CD14-positive monocyte (primary cell): Measurements from ENCODE around the gene ABCA3. TPM values are rescaled to one million over a fixed set of nuclear protein-coding genes. Genes with fewer than 3 reads are reported as not detected.

Experiments
- DNase-seq, 3 donors: peaks; one replicate each; pipeline ENCODE4 v3.0.0-alpha.2; 2011 to 2022
- H2AFZ ChIP-seq: 2 replicates; pipeline ENCODE4 v1.6.0; 2012; ENCODE audit warnings: mild to moderate bottlenecking, low read depth, low read length, inconsistent platforms; ENCODE audit not compliant: insufficient read depth, poor library complexity, severe bottlenecking
- H3K27ac ChIP-seq, 2 donors: 1 replicate in 1 of 2; 2 replicates in 1 of 2; pipeline ENCODE4 v1.5.1; 2012 to 2013; ENCODE audit warnings: low read length in 2 of 2, control low read depth in 1 of 2, inconsistent platforms in 1 of 2, low read depth in 1 of 2, mild to moderate bottlenecking in 1 of 2
- H3K27me3 ChIP-seq, 2 donors: one replicate each; pipeline versions ENCODE4 v1.6.0 to v1.6.1; 2011 to 2013; ENCODE audit warnings: low read length in 2 of 2; ENCODE audit not compliant: control insufficient read depth in 2 of 2, insufficient read depth in 2 of 2
- H3K36me3 ChIP-seq, 2 donors: replicated peaks in 1 of 2; 1 replicate in 1 of 2; 2 replicates in 1 of 2; pipeline versions ENCODE4 v1.5.1 to v1.6.1; 2012 to 2013; ENCODE audit warnings: low read length in 2 of 2, control low read depth in 1 of 2, inconsistent platforms in 1 of 2, mild to moderate bottlenecking in 1 of 2; ENCODE audit not compliant: insufficient read depth in 2 of 2, control insufficient read depth in 1 of 2
- H3K4me1 ChIP-seq, 2 donors: 1 replicate in 1 of 2; 2 replicates in 1 of 2; pipeline versions ENCODE4 v1.5.1 to v1.6.1; 2012 to 2013; ENCODE audit warnings: low read length in 2 of 2, control low read depth in 1 of 2, inconsistent platforms in 1 of 2, mild to moderate bottlenecking in 1 of 2, moderate library complexity in 1 of 2; ENCODE audit not compliant: insufficient read depth in 2 of 2, control insufficient read depth in 1 of 2
- H3K4me2 ChIP-seq: replicated peaks from 2 replicates; pipeline ENCODE3; 2012; ENCODE audit warnings: low read length, moderate library complexity, mild to moderate bottlenecking; ENCODE audit not compliant: poor library complexity, severe bottlenecking; ENCODE audit errors: extremely low read depth
- H3K4me3 ChIP-seq, 3 experiments: fragments of 200-600 bp in 1 of 3; sonication (generic) in 1 of 3; replicated peaks in 1 of 3; 1 replicate in 2 of 3; 2 replicates in 1 of 3; pipeline ENCODE4 v1.5.1; 2011 to 2013; ENCODE audit warnings: low read length in 3 of 3, mild to moderate bottlenecking in 3 of 3, control low read depth in 2 of 3, low read depth in 2 of 3, inconsistent platforms in 1 of 3, moderate library complexity in 1 of 3
- H3K79me2 ChIP-seq: 2 replicates; pipeline ENCODE4 v1.6.0; 2012; ENCODE audit warnings: mild to moderate bottlenecking, control low read depth, inconsistent platforms, low read length, moderate library complexity; ENCODE audit not compliant: insufficient read depth
- H3K9ac ChIP-seq: 2 replicates; pipeline ENCODE4 v1.6.0; 2017; ENCODE audit warnings: low read length, mild to moderate bottlenecking; ENCODE audit not compliant: insufficient read depth, poor library complexity, severe bottlenecking
- H3K9me3 ChIP-seq, 2 donors: replicated peaks in 1 of 2; 1 replicate in 1 of 2; 2 replicates in 1 of 2; pipeline versions ENCODE4 v1.5.1 to v1.6.1; 2012 to 2013; ENCODE audit warnings: low read length in 2 of 2, control low read depth in 1 of 2; ENCODE audit not compliant: control insufficient read depth in 1 of 2, insufficient read depth in 1 of 2
- H4K20me1 ChIP-seq: 2 replicates; pipeline ENCODE4 v1.6.0; 2012; ENCODE audit warnings: mild to moderate bottlenecking, low read length, control low read depth, moderate library complexity; ENCODE audit not compliant: insufficient read depth
- H3K27ac Mint-ChIP-seq, 7 donors: one replicate each; pipeline ENCODE4 v1.8.0; 2020; ENCODE audit warnings: mild to moderate bottlenecking in 7 of 7, mixed read lengths in 7 of 7, moderate library complexity in 6 of 7, inconsistent platforms in 2 of 7
- H3K27me3 Mint-ChIP-seq, 3 donors: one replicate each; pipeline ENCODE4 v1.8.0; 2021 to 2022; ENCODE audit warnings: low read depth in 3 of 3, mild to moderate bottlenecking in 3 of 3, mixed read lengths in 3 of 3, moderate library complexity in 3 of 3, inconsistent platforms in 1 of 3
- H3K36me3 Mint-ChIP-seq, 2 donors: one replicate each; pipeline ENCODE4 v1.8.0; 2020; ENCODE audit warnings: mixed read lengths in 2 of 2, inconsistent platforms in 1 of 2, mild to moderate bottlenecking in 1 of 2
- H3K4me1 Mint-ChIP-seq: one replicate; pipeline ENCODE4 v1.8.0; 2020; ENCODE audit warnings: mild to moderate bottlenecking, mixed read lengths
- H3K4me3 Mint-ChIP-seq, 2 donors: one replicate each; pipeline ENCODE4 v1.8.0; 2020; ENCODE audit warnings: mild to moderate bottlenecking in 2 of 2, mixed read lengths in 2 of 2, moderate library complexity in 1 of 2
- H3K9me3 Mint-ChIP-seq, 7 donors: one replicate each; pipeline ENCODE4 v1.8.0; 2020 to 2022; ENCODE audit warnings: mixed read lengths in 7 of 7, mild to moderate bottlenecking in 6 of 7, moderate library complexity in 6 of 7, inconsistent platforms in 2 of 7
- WGBS: methylation state at CpG from one replicate; pipeline ENCODE4 v1.1.5; 2013; ENCODE audit warnings: missing lambda C conversion rate; ENCODE audit not compliant: insufficient coverage; 5-methylcytosine and 5-hydroxymethylcytosine counted together
- intact Hi-C, 2 donors: fragments of 100-400 bp; cut with micrococcal nuclease; formaldehyde crosslinking; loops; one replicate each; pipeline versions ENCODE4 v1.15.0 to v1.15.1; 2023
- polyA plus RNA-seq, 3 donors: library from polyadenylated mRNA; depleted of rRNA in 1 of 3; unstranded in 2 of 3; stranded (reverse) in 1 of 3; fragments of 300-500 nt in 2 of 3; fragments of >200 nt in 1 of 3; fragmentation: Illumina TruSeq in 2 of 3; gene quantifications; 1 replicate in 2 of 3; 2 replicates in 1 of 3; pipeline ENCODE4 v1.2.3, GENCODE V29; 2012 to 2021
- TF ChIP-seq, protein P1 (sequence below): fragments of 200-600 bp; IDR thresholded peaks from one replicate; pipeline ENCODE4 v1.8.0; 2022; ENCODE audit warnings: antibody characterized with exemption, mild to moderate bottlenecking

Gene ABCA3
- polyA plus RNA-seq, 3 donors: 0.06 to 1.2 (median 0.68) TPM

- H3K79me2 ChIP-seq: no peaks in the 10 kb centered on the region
- H3K36me3 Mint-ChIP-seq: no peaks in the 10 kb centered on the region
- intact Hi-C loops: no loop called here
- H4K20me1 ChIP-seq: no peaks in the 10 kb centered on the region
- no peak overlapping the region for H3K27ac ChIP-seq
- H3K27me3 ChIP-seq: peaks cover 6 to 14% of the 10 kb centered on the region in 2 donors
- no peak overlapping the region for H3K4me3 Mint-ChIP-seq
- no peaks in the 10 kb centered on the region for H3K4me1 Mint-ChIP-seq
- no peak for DNase-seq
- no peaks in the 10 kb centered on the region for H3K36me3 ChIP-seq
- H3K9me3 ChIP-seq: no peaks in the 10 kb centered on the region
- no peaks in the 10 kb centered on the region for H3K9me3 Mint-ChIP-seq
- whole genome bisulfite sequencing: 84% methylated on average over 2 of the region's 4 CpGs
- H3K27ac Mint-ChIP-seq: no peak overlapping the region
- H3K4me3 ChIP-seq: no peak overlapping the region
- TF ChIP-seq, protein P1, sequence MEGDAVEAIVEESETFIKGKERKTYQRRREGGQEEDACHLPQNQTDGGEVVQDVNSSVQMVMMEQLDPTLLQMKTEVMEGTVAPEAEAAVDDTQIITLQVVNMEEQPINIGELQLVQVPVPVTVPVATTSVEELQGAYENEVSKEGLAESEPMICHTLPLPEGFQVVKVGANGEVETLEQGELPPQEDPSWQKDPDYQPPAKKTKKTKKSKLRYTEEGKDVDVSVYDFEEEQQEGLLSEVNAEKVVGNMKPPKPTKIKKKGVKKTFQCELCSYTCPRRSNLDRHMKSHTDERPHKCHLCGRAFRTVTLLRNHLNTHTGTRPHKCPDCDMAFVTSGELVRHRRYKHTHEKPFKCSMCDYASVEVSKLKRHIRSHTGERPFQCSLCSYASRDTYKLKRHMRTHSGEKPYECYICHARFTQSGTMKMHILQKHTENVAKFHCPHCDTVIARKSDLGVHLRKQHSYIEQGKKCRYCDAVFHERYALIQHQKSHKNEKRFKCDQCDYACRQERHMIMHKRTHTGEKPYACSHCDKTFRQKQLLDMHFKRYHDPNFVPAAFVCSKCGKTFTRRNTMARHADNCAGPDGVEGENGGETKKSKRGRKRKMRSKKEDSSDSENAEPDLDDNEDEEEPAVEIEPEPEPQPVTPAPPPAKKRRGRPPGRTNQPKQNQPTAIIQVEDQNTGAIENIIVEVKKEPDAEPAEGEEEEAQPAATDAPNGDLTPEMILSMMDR: no peak
- no peak overlapping the region for H3K9ac ChIP-seq
- peaks cover 11 to 13% (median 12%) of the 10 kb centered on the region in 3 donors for H3K27me3 Mint-ChIP-seq
- H3K4me2 ChIP-seq: no peak overlapping the region
- no peak overlapping the region for H2AFZ ChIP-seq
- H3K4me1 ChIP-seq: no peaks in the 10 kb centered on the region
These were observed 32.6 kb upstream of the ABCA3 start for GRCh38 chr16:2373176-2373575.

DNA sequence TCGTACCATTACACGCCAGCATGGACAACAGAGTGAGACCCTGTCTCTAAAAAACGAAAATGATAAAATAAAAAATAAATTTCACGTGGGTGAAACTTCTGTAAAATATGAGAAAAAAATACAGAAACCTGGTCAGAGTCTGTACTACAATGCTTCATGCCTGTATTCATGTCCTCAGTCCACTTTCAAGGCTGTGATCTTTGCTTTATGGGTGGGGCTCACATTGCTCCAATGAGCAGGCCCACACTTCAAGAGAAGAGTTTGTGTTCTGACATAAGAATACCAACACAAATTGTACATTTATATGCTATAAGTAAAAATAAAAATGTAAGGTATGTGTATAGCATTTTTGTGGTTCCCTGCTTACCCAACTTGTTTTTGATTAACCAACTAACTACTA, 32.2 kb upstream of the ABCA3 start:
- TF ChIP-seq, protein P1: no peak
- 90% methylated on average over 4 of the region's 4 CpGs for WGBS

More for the DNA sequence above, 32.2 kb upstream of the ABCA3 start:
- DNase-seq: no peak
- no peaks in the 10 kb centered on the region for H3K4me1 ChIP-seq
- H3K9ac ChIP-seq: no peak overlapping the region
- no peak overlapping the region for H2AFZ ChIP-seq
- no peak overlapping the region for H3K4me2 ChIP-seq
- H3K36me3 ChIP-seq: no peaks in the 10 kb centered on the region
- Mint-ChIP-seq H3K27ac (no peak overlapping the region), H3K4me1 (no peaks in the 10 kb centered on the region), H3K27me3 (peaks cover 12 to 13% (median 13%) of the 10 kb centered on the region in 3 donors), H3K36me3 (no peaks in the 10 kb centered on the region), H3K9me3 (no peaks in the 10 kb centered on the region), H3K4me3 (no peak overlapping the region)
- H3K27me3 ChIP-seq: peaks cover 6 to 16% of the 10 kb centered on the region in 2 donors
- no peaks in the 10 kb centered on the region for H3K9me3 ChIP-seq
- no peaks in the 10 kb centered on the region for H4K20me1 ChIP-seq
- no peaks in the 10 kb centered on the region for H3K79me2 ChIP-seq
- intact Hi-C loops: no loop called here
- no peak overlapping the region for H3K27ac ChIP-seq
- H3K4me3 ChIP-seq: no peak overlapping the region
